SK-N-SH treated with all-trans-retinoic acid at 6 μM for 48 hours (cell line): ENCODE results near the gene MFAP4.

Experiments
- ATAC-seq: fragments of 200-7000 bp; cut with Tn5 transposase; 3 replicates; pipeline ENCODE4 v1.9.1; 2020; ENCODE audit warnings: mild to moderate bottlenecking, moderate library complexity
- ARNTL ChIP-seq: fragments of 450-650 bp; formaldehyde crosslinking; IDR thresholded peaks from 2 replicates; pipeline ENCODE4 v1.5.0; 2020; ENCODE audit warnings: low read depth, mild to moderate bottlenecking, moderate library complexity, borderline replicate concordance
- BACH2 ChIP-seq: fragments of 250-450 bp; sonication (Bioruptor Pico); IDR thresholded peaks from 2 replicates; pipeline ENCODE4 v1.9.0; 2021; ENCODE audit warnings: mild to moderate bottlenecking, borderline replicate concordance
- CREB5 ChIP-seq: fragments of 250-450 bp; sonication (Bioruptor Pico); IDR thresholded peaks from 2 replicates; pipeline ENCODE4 v1.5.1; 2020; ENCODE audit warnings: low read depth, mild to moderate bottlenecking, moderate library complexity
- CSDC2 ChIP-seq: fragments of 250-450 bp; sonication (Bioruptor Pico); IDR thresholded peaks from 2 replicates; pipeline ENCODE4 v1.5.0; 2020; ENCODE audit warnings: mild to moderate bottlenecking, moderate library complexity
- ESRRG ChIP-seq: fragments of 250-450 bp; sonication (Bioruptor Pico); IDR thresholded peaks from 2 replicates; pipeline ENCODE4 v1.6.1; 2021; ENCODE audit warnings: mild to moderate bottlenecking
- GLIS3 ChIP-seq: fragments of 250-450 bp; sonication (Bioruptor Pico); IDR thresholded peaks from 2 replicates; pipeline ENCODE4 v1.5.0; 2020; ENCODE audit warnings: mild to moderate bottlenecking, moderate library complexity
- ISL1 ChIP-seq: fragments of 250-450 bp; sonication (Bioruptor Pico); IDR thresholded peaks from 2 replicates; pipeline ENCODE4 v2.1.2; 2022; ENCODE audit warnings: mild to moderate bottlenecking, moderate library complexity
- OSR1 ChIP-seq: fragments of 250-450 bp; sonication (Bioruptor Pico); IDR thresholded peaks from 2 replicates; pipeline ENCODE4 v1.8.0; 2022; ENCODE audit warnings: moderate library complexity, mild to moderate bottlenecking, inconsistent platforms
- PATZ1 ChIP-seq: fragments of 250-450 bp; sonication (Bioruptor Pico); IDR thresholded peaks from 2 replicates; pipeline ENCODE4 v1.8.0; 2020; ENCODE audit warnings: mild to moderate bottlenecking, moderate library complexity, borderline replicate concordance
- POU6F1 ChIP-seq: fragments of 250-450 bp; sonication (Bioruptor Pico); IDR thresholded peaks from 2 replicates; pipeline ENCODE4 v1.8.0; 2021; ENCODE audit warnings: low read depth, mild to moderate bottlenecking, moderate library complexity, borderline replicate concordance
- PPARA ChIP-seq: fragments of 250-450 bp; sonication (Bioruptor Pico); IDR thresholded peaks from 2 replicates; pipeline ENCODE4 v1.5.0; 2020; ENCODE audit warnings: mild to moderate bottlenecking, borderline replicate concordance
- RARB ChIP-seq: fragments of 250-450 bp; sonication (Bioruptor Pico); IDR thresholded peaks from 2 replicates; pipeline ENCODE4 v1.8.0; 2021; ENCODE audit warnings: mild to moderate bottlenecking, moderate library complexity
- SNAI2 ChIP-seq: fragments of 250-450 bp; sonication (Bioruptor Pico); IDR thresholded peaks from 2 replicates; pipeline ENCODE4 v1.5.0; 2020; ENCODE audit warnings: mild to moderate bottlenecking, moderate library complexity
- TCF4 ChIP-seq: fragments of 250-450 bp; sonication (Bioruptor Pico); IDR thresholded peaks from 2 replicates; pipeline ENCODE4 v1.8.0; 2021; ENCODE audit warnings: mild to moderate bottlenecking, moderate library complexity, borderline replicate concordance
- TOX ChIP-seq: fragments of 250-450 bp; sonication (Bioruptor Pico); IDR thresholded peaks from 2 replicates; pipeline ENCODE4 v1.8.0; 2021; ENCODE audit warnings: mild to moderate bottlenecking, moderate library complexity, borderline replicate concordance
- TSHZ2 ChIP-seq: fragments of 250-450 bp; sonication (Bioruptor Pico); IDR thresholded peaks from 2 replicates; pipeline ENCODE4 v1.5.0; 2020; ENCODE audit warnings: mild to moderate bottlenecking, moderate library complexity
- ZC3H10 ChIP-seq: fragments of 250-450 bp; sonication (Bioruptor Pico); IDR thresholded peaks from 2 replicates; pipeline ENCODE4 v1.5.1; 2021; ENCODE audit warnings: mild to moderate bottlenecking, moderate library complexity
- ZFP3 ChIP-seq: fragments of 250-450 bp; sonication (Bioruptor Pico); IDR thresholded peaks from 2 replicates; pipeline ENCODE4 v1.5.0; 2020; ENCODE audit warnings: mild to moderate bottlenecking, moderate library complexity
- ZFP30 ChIP-seq: fragments of 450-650 bp; formaldehyde crosslinking; IDR thresholded peaks from 2 replicates; pipeline ENCODE4 v1.5.0; 2022; ENCODE audit warnings: mild to moderate bottlenecking, moderate library complexity
- ZNF565 ChIP-seq: fragments of 450-650 bp; formaldehyde crosslinking; conservative IDR thresholded peaks from 2 replicates; pipeline ENCODE4 v1.5.0; 2020; ENCODE audit warnings: low read depth, mild to moderate bottlenecking, moderate library complexity
- ZNF70 ChIP-seq: fragments of 450-650 bp; formaldehyde crosslinking; IDR thresholded peaks from 2 replicates; pipeline ENCODE4 v1.5.0; 2020; ENCODE audit warnings: mild to moderate bottlenecking, moderate library complexity

Gene MFAP4

GRCh38 chr17:19383681-19384470 lies 3.1 kb downstream of the MFAP4 start:
- TF ChIP-seq PPARA (CRISPR knock-in tag) (no peak), OSR1 (CRISPR knock-in tag) (no peak), CREB5 (CRISPR knock-in tag) (no peak), ZFP3 (CRISPR knock-in tag) (no peak), ESRRG (no peak), RARB (CRISPR knock-in tag) (no peak)
- no peak for ATAC-seq

- ATAC-seq = no peak
- no peak for TF ChIP-seq ZFP3 (CRISPR knock-in tag)
- no peak for TF ChIP-seq ZFP30 (CRISPR knock-in tag)
- no peak for TF ChIP-seq RARB (CRISPR knock-in tag)
- TF ChIP-seq TCF4 (CRISPR knock-in tag) = no peak
- no peak for TF ChIP-seq TOX (CRISPR knock-in tag)
- TF ChIP-seq, all 23 proteins: peak for 0
These were observed 4.2 kb downstream of the MFAP4 start for GRCh38 chr17:19382531-19383444.

GRCh38 chr17:19381741-19382444 lies 5.1 kb downstream of the MFAP4 start:
- TF ChIP-seq POU6F1 (CRISPR knock-in tag) (no peak), GLIS3 (no peak), TOX (CRISPR knock-in tag) (no peak), ZFP3 (CRISPR knock-in tag) (no peak), PPARA (CRISPR knock-in tag) (no peak), PATZ1 (CRISPR knock-in tag) (no peak), TSHZ2 (CRISPR knock-in tag) (no peak), ZC3H10 (no peak), CSDC2 (CRISPR knock-in tag) (no peak), SNAI2 (CRISPR knock-in tag) (no peak), ZNF565 (no peak), BACH2 (no peak), ESRRG (no peak), RARB (CRISPR knock-in tag) (no peak), ISL1 (CRISPR knock-in tag) (no peak), ARNTL (CRISPR knock-in tag) (no peak), TCF4 (CRISPR knock-in tag) (no peak), ZNF70 (CRISPR knock-in tag) (no peak)
- no peak for ATAC-seq
